IMR-90 (cell line): Measurements from ENCODE around the gene FAM171A1. TPM values are rescaled to one million over a fixed set of nuclear protein-coding genes. Genes with fewer than 3 reads are reported as not detected.

ENCODE experiments used
- ATAC-seq: fragments of 200-7000 bp; cut with Tn5 transposase; 2 replicates; pipeline ENCODE4 v1.9.1; 2020; ENCODE audit warnings: low read depth, mild to moderate bottlenecking, moderate library complexity
- BruUV-seq: library from RNA; stranded (reverse); fragments of 400-500 nt; replicated peaks from 2 replicates; lab custom pipeline; 2021; lab: Mats Ljungman, UMichigan
- CTCF ChIA-PET: fragments of 300-600 bp; formaldehyde crosslinking; extraction: SDS; loops from one replicate; lab custom pipeline; 2021; ENCODE audit warnings: antibody characterized with exemption; lab: Yijun Ruan, JAX
- POLR2A ChIA-PET: fragments of 300-600 bp; sonication (Branson Sonifier 250); formaldehyde crosslinking; loops from one replicate; lab custom pipeline; 2022; ENCODE audit warnings: antibody characterized with exemption; ENCODE audit not compliant: unreplicated experiment; lab: Charles Lee
- DNase-seq: peaks from one replicate; pipeline ENCODE4 v3.0.0; 2013
- H2AFZ ChIP-seq: replicated peaks from 2 replicates; pipeline ENCODE3; 2013; ENCODE audit warnings: low read length, mild to moderate bottlenecking; ENCODE audit not compliant: poor library complexity
- H2AK5ac ChIP-seq: 2 replicates; pipeline ENCODE4 v1.6.1; 2013; ENCODE audit warnings: low read depth, low read length, inconsistent platforms
- H2AK9ac ChIP-seq: replicated peaks from 2 replicates; pipeline ENCODE3; 2013; ENCODE audit warnings: mild to moderate bottlenecking, low read depth, low read length, moderate library complexity; ENCODE audit not compliant: poor library complexity
- H2BK120ac ChIP-seq: 2 replicates; pipeline ENCODE4 v1.6.1; 2013; ENCODE audit warnings: low read depth, low read length, inconsistent platforms
- H2BK15ac ChIP-seq: 3 replicates; pipeline ENCODE4 v1.6.1; 2013; ENCODE audit warnings: low read depth, low read length, inconsistent platforms
- H2BK20ac ChIP-seq: 2 replicates; pipeline ENCODE4 v1.6.1; 2013; ENCODE audit warnings: low read depth, mild to moderate bottlenecking, inconsistent platforms, low read length, moderate library complexity
- H2BK5ac ChIP-seq: 2 replicates; pipeline ENCODE4 v1.6.1; 2013; ENCODE audit warnings: mild to moderate bottlenecking, low read depth, low read length, inconsistent platforms; ENCODE audit not compliant: poor library complexity, severe bottlenecking
- H3K14ac ChIP-seq: replicated peaks from 2 replicates; pipeline ENCODE4 v1.6.1; 2013; ENCODE audit warnings: low read depth, low read length, inconsistent platforms
- H3K18ac ChIP-seq: 2 replicates; pipeline ENCODE4 v1.6.1; 2013; ENCODE audit warnings: low read depth, low read length, control low read depth
- H3K23ac ChIP-seq: 2 replicates; pipeline ENCODE4 v1.6.1; 2013; ENCODE audit warnings: low read depth, low read length, inconsistent platforms
- H3K27ac ChIP-seq: 2 replicates; pipeline ENCODE4 v1.5.1; 2013; ENCODE audit warnings: mild to moderate bottlenecking, control low read depth, low read length; ENCODE audit not compliant: insufficient read depth
- H3K27me3 ChIP-seq: 2 replicates; pipeline ENCODE4 v1.6.1; 2013; ENCODE audit warnings: low read length; ENCODE audit not compliant: control insufficient read depth, insufficient read depth
- H3K36me3 ChIP-seq: 2 replicates; pipeline ENCODE4 v1.6.1; 2013; ENCODE audit warnings: low read length, mixed read lengths; ENCODE audit not compliant: control insufficient read depth, insufficient read depth
- H3K4ac ChIP-seq: 2 replicates; pipeline ENCODE4 v1.6.1; 2013; ENCODE audit warnings: low read depth, low read length, inconsistent platforms
- H3K4me1 ChIP-seq: 2 replicates; pipeline ENCODE4 v1.6.1; 2013; ENCODE audit warnings: low read length, mixed read lengths; ENCODE audit not compliant: control insufficient read depth, insufficient read depth
- H3K4me2 ChIP-seq: 2 replicates; pipeline ENCODE4 v1.6.1; 2013; ENCODE audit warnings: low read depth, mild to moderate bottlenecking, control low read depth, low read length, moderate library complexity
- H3K4me3 ChIP-seq: 2 replicates; pipeline ENCODE4 v1.5.1; 2013; ENCODE audit warnings: low read depth, mild to moderate bottlenecking, control low read depth, low read length, moderate library complexity; ENCODE audit not compliant: insufficient read depth
- H3K56ac ChIP-seq: 2 replicates; pipeline ENCODE4 v1.6.1; 2013; ENCODE audit warnings: low read length, inconsistent platforms; ENCODE audit not compliant: insufficient read depth; ENCODE audit errors: extremely low read depth
- H3K79me1 ChIP-seq, 2 experiments: 2 replicates each; pipeline ENCODE4 v1.6.1; 2013; ENCODE audit warnings: low read length in 2 of 2, inconsistent platforms in 1 of 2, low read depth in 1 of 2
- H3K9ac ChIP-seq: 2 replicates; pipeline ENCODE4 v1.6.1; 2013; ENCODE audit warnings: low read depth, low read length, control low read depth
- H3K9me1 ChIP-seq: 2 replicates; pipeline ENCODE4 v1.6.1; 2013; ENCODE audit warnings: low read length, inconsistent platforms; ENCODE audit not compliant: insufficient read depth
- H3K9me3 ChIP-seq: 2 replicates; pipeline ENCODE4 v1.6.1; 2013; ENCODE audit warnings: low read length; ENCODE audit not compliant: control insufficient read depth, insufficient read depth
- H4K20me1 ChIP-seq: 2 replicates; pipeline ENCODE4 v1.6.1; 2013; ENCODE audit warnings: low read length, inconsistent platforms; ENCODE audit not compliant: insufficient read depth
- H4K5ac ChIP-seq: 2 replicates; pipeline ENCODE4 v1.6.1; 2013; ENCODE audit warnings: mild to moderate bottlenecking, low read depth, low read length, control low read depth
- H4K8ac ChIP-seq, 2 experiments: 2 replicates each; pipeline ENCODE4 v1.6.1; 2013; ENCODE audit warnings: low read depth in 2 of 2, low read length in 2 of 2, control low read depth in 1 of 2, inconsistent platforms in 1 of 2
- H4K91ac ChIP-seq: 2 replicates; pipeline ENCODE4 v1.6.1; 2013; ENCODE audit warnings: low read depth, low read length, inconsistent platforms; ENCODE audit not compliant: insufficient read depth
- BHLHE40 ChIP-seq: fragments of 150-350 bp; IDR thresholded peaks from 2 replicates; pipeline ENCODE4 v1.6.1; 2016; ENCODE audit warnings: mild to moderate bottlenecking, low read depth, low read length
- CEBPB ChIP-seq: IDR thresholded peaks from 2 replicates; pipeline ENCODE4 v1.6.1; 2012; ENCODE audit warnings: low read depth, low read length, improper control_type of control experiment
- CTCF ChIP-seq: conservative IDR thresholded peaks from 2 replicates; pipeline ENCODE4 v1.5.1; 2012; ENCODE audit warnings: mild to moderate bottlenecking, low read depth, low read length, improper control_type of control experiment
- ELK1 ChIP-seq: fragments of 150-350 bp; IDR thresholded peaks from 2 replicates; pipeline ENCODE4 v1.6.1; 2016; ENCODE audit warnings: low read depth, mild to moderate bottlenecking, low read length, moderate library complexity, borderline replicate concordance
- MXI1 ChIP-seq: IDR thresholded peaks from 2 replicates; pipeline ENCODE4 v1.6.1; 2012; ENCODE audit warnings: low read depth, mild to moderate bottlenecking, low read length, moderate library complexity, borderline replicate concordance
- NFE2L2 ChIP-seq: fragments of 150-350 bp; IDR thresholded peaks from 2 replicates; pipeline ENCODE4 v1.6.1; 2016; ENCODE audit warnings: low read depth, mild to moderate bottlenecking, low read length
- POLR2A ChIP-seq: IDR thresholded peaks from 2 replicates; pipeline ENCODE4 v1.6.1; 2012; ENCODE audit warnings: mild to moderate bottlenecking, low read depth, low read length
- RCOR1 ChIP-seq: IDR thresholded peaks from 2 replicates; pipeline ENCODE4 v1.6.1; 2012; ENCODE audit warnings: mild to moderate bottlenecking, low read length, improper control_type of control experiment; ENCODE audit not compliant: insufficient replicate concordance
- WGBS, 2 experiments: methylation state at CpG; one replicate each; pipeline versions ENCODE4 v1.1.5 to v1.1.7; 2013; ENCODE audit warnings: missing lambda C conversion rate in 2 of 2; ENCODE audit not compliant: insufficient read length in 1 of 2; ENCODE audit errors: extremely low coverage in 2 of 2; 5-methylcytosine and 5-hydroxymethylcytosine counted together
- dilution Hi-C: fragments of 300-500 bp; cut with HindIII; formaldehyde crosslinking; loops from one replicate; pipeline ENCODE4 v1.14.3; 2018; ENCODE audit warnings: low sequenced_read_pairs; ENCODE audit not compliant: unreplicated experiment
- in situ Hi-C: fragments of 300-500 bp; cut with MboI; formaldehyde crosslinking; loops from 3 replicates; pipeline ENCODE4 v1.14.3; 2019; ENCODE audit warnings: low sequenced_read_pairs, inconsistent platforms, mixed read lengths
- intact Hi-C: fragments of 100-400 bp; cut with micrococcal nuclease; formaldehyde crosslinking; loops from 2 replicates; pipeline ENCODE4 v1.10.0; 2022
- polyA plus RNA-seq, 3 experiments: library from polyadenylated mRNA; depleted of rRNA; stranded (reverse); fragments of >200 nt; gene quantifications; 2 replicates each; pipeline ENCODE4 v1.2.3, GENCODE V29; 2012; ENCODE audit warnings: low replicate concordance in 1 of 3
- total RNA-seq: library from RNA; depleted of rRNA; stranded (reverse); fragments of >200 nt; gene quantifications from 2 replicates; pipeline ENCODE4 v1.2.3, GENCODE V29; 2012

The FAM171A1 gene
- total and polyA plus RNA-seq, 2 of the 4 experiments (the other 2 are of a cell fraction) = 20.3 to 30.6 TPM

GRCh38 chr10:15229268-15229667 lies 141.8 kb downstream of the FAM171A1 start:
- no peak for ATAC-seq
- H4K5ac ChIP-seq = no peak overlapping the region
- peaks cover 7% of the 10 kb centered on the region; the same call in 1 of the 2 replicates for H3K4me1 ChIP-seq
- no peak overlapping the region for H3K4ac ChIP-seq
- no peak overlapping the region for H3K4me3 ChIP-seq
- H3K9me3 ChIP-seq = no peaks in the 10 kb centered on the region
- H2AK9ac ChIP-seq = no peak overlapping the region
- no peak overlapping the region for H2BK120ac ChIP-seq
- no peaks in the 10 kb centered on the region for H4K20me1 ChIP-seq
- no peak overlapping the region for H3K4me2 ChIP-seq
- no peak overlapping the region for H4K8ac ChIP-seq
- no peak overlapping the region for H3K56ac ChIP-seq
- DNase-seq = no peak
- ChIA-PET CTCF (no interaction called here), POLR2A (no interaction called here)
- no peak overlapping the region for H3K23ac ChIP-seq
- H2BK5ac ChIP-seq = peak overlapping the region; percentile 13
- H2AK5ac ChIP-seq = no peak overlapping the region; the same call in 1 of the 2 replicates
- H3K27me3 ChIP-seq = no peaks in the 10 kb centered on the region
- no peak overlapping the region for H3K9ac ChIP-seq
- no peak overlapping the region for H2BK15ac ChIP-seq
- H3K27ac ChIP-seq = no peak overlapping the region
- no peak overlapping the region for H4K91ac ChIP-seq
- intact Hi-C loops (no loop called here), dilution Hi-C loops (no loop called here), in situ Hi-C loops (no loop called here)
- no TSS peak for BruUV-seq
- peaks cover 6% of the 10 kb centered on the region; the same call in 1 of the 2 replicates for H3K9me1 ChIP-seq
- WGBS, 2 experiments = 88% methylated on average over 3 of the region's 4 CpGs; no CpG with 5 or more reads in 1 of the 2 experiments
- peaks cover 4 to 13% of the 10 kb centered on the region in 2 experiments; a peak in 2 of 4 replicates for H3K79me1 ChIP-seq
- H3K36me3 ChIP-seq = no peaks in the 10 kb centered on the region
- no peak overlapping the region for H3K14ac ChIP-seq
- H3K18ac ChIP-seq = no peak overlapping the region
- H2AFZ ChIP-seq = no peak overlapping the region
- H2BK20ac ChIP-seq = no peak overlapping the region
- TF ChIP-seq ELK1 (no peak), RCOR1 (no peak), MXI1 (no peak), NFE2L2 (no peak), POLR2A (no peak), CEBPB (no peak), CTCF (no peak), BHLHE40 (no peak)
